Measurements from ENCODE around the gene HSF5. TPM values are rescaled to one million over a fixed set of nuclear protein-coding genes. Genes with fewer than 3 reads are reported as not detected.
A peak's percentile ranks its signal among the peaks of the same experiment; 100 is the strongest.

Gene HSF5
- total and polyA plus RNA-seq, 2 of the 13 experiments (the other 11 are each of a cell fraction or from before 2014, with no cell fraction given) = not detected

- TF ChIP-seq THAP9 (CRISPR knock-in tag; IDR thresholded peaks at IDR 0.05; ENCODE audit: borderline replicate concordance) (no peak; the same call in 1 of the 2 replicates), CENPT (CRISPR knock-in tag; IDR thresholded peaks at IDR 0.05; ENCODE audit: low read depth) (no peak), REPIN1 (CRISPR knock-in tag; IDR thresholded peaks at IDR 0.05; ENCODE audit: borderline replicate concordance, low read depth) (peak; percentile 98), RNF2 (conservative IDR thresholded peaks at IDR 0.05; ENCODE audit: low read depth) (no peak), CCDC6 (CRISPR knock-in tag; IDR thresholded peaks at IDR 0.05) (peak; percentile 87; the same call in 1 of the 2 replicates), SMAD9 (CRISPR knock-in tag; IDR thresholded peaks at IDR 0.05) (no peak), CTCF (CRISPR knock-in tag; IDR thresholded peaks at IDR 0.05) (peak; percentile 99), HOXA9 (CRISPR knock-in tag; IDR thresholded peaks at IDR 0.05; ENCODE audit: borderline replicate concordance) (peak; percentile 86), ZBTB25 (CRISPR knock-in tag; IDR thresholded peaks at IDR 0.05) (peak; percentile 80), HMG20B (CRISPR knock-in tag; conservative IDR thresholded peaks at IDR 0.05) (peak; percentile 56), CEBPG (CRISPR knock-in tag; IDR thresholded peaks at IDR 0.05) (peak; percentile 77), ZBTB38 (CRISPR knock-in tag; IDR thresholded peaks at IDR 0.05) (peak; percentile 92), ZNF883 (CRISPR knock-in tag; IDR thresholded peaks at IDR 0.05; ENCODE audit: not compliant biosample characterization) (no peak), PRDM4 (CRISPR knock-in tag; IDR thresholded peaks at IDR 0.05; ENCODE audit: borderline replicate concordance) (no peak; the same call in 1 of the 2 replicates), ZNF138 (CRISPR knock-in tag; IDR thresholded peaks at IDR 0.05; ENCODE audit: low read depth) (peak; percentile 71; the same call in 1 of the 2 replicates), ZNF550 (CRISPR knock-in tag; IDR thresholded peaks at IDR 0.05; ENCODE audit: borderline replicate concordance) (no peak), POLR2G (IDR thresholded peaks at IDR 0.05; ENCODE audit: low read depth, low read length) (peak; percentile 98), ETV6 (CRISPR knock-in tag; conservative IDR thresholded peaks at IDR 0.05) (no peak; the same call in 1 of the 2 replicates), U2AF1 (optimal IDR thresholded peaks at IDR 0.05; ENCODE audit: low read depth, low read length) (no peak), MAFF (IDR thresholded peaks at IDR 0.05; ENCODE audit: low read depth, low read length) (peak; percentile 20; the same call in 1 of the 2 replicates)
Observed at GRCh38 chr17:58417300-58418092, 70.7 kb downstream of the HSF5 start, which contains the start of gene RNF43 (continued).

All from HepG2 (cell line).